H1 (cell line): Measurements from ENCODE around the gene ABCC4. TPM values are rescaled to one million over a fixed set of nuclear protein-coding genes. Genes with fewer than 3 reads are reported as not detected.

Experiments
- CTCF ChIA-PET: fragments of 300-600 bp; sonication (Branson Sonifier 250); formaldehyde crosslinking; loops from one replicate; lab custom pipeline; 2021; ENCODE audit not compliant: partially characterized antibody; lab: Charles Lee
- POLR2A ChIA-PET: fragments of 300-600 bp; sonication (Branson Sonifier 250); formaldehyde crosslinking; loops from one replicate; lab custom pipeline; 2021; ENCODE audit warnings: inconsistent platforms; ENCODE audit not compliant: partially characterized antibody; lab: Charles Lee
- DNase-seq, 2 experiments: peaks; one replicate each; pipeline versions ENCODE4 v3.0.0 to v3.0.0-alpha.2; 2010 to 2022; ENCODE audit warnings: low spot score in 2 of 2, low read depth in 1 of 2, mixed read lengths in 1 of 2
- FAIRE-seq: peaks from 2 replicates; lab custom pipeline; 2011; peaks lifted over from hg19 to GRCh38; lab: Jason Lieb, UNC
- H2AFZ ChIP-seq: 2 replicates; pipeline ENCODE4 v1.8.1; 2012; ENCODE audit warnings: low read length, inconsistent platforms
- H2AK5ac ChIP-seq: 2 replicates; pipeline ENCODE4 v1.6.1; 2013; ENCODE audit warnings: low read depth, low read length
- H2BK120ac ChIP-seq: replicated peaks from 2 replicates; pipeline ENCODE3; 2013; ENCODE audit warnings: low read depth, low read length, inconsistent platforms
- H2BK12ac ChIP-seq: 2 replicates; pipeline ENCODE4 v1.6.1; 2013; ENCODE audit warnings: low read depth, low read length
- H2BK15ac ChIP-seq: 2 replicates; pipeline ENCODE4 v1.6.1; 2013; ENCODE audit warnings: low read length
- H2BK20ac ChIP-seq: 2 replicates; pipeline ENCODE4 v1.6.1; 2013; ENCODE audit warnings: low read length
- H2BK5ac ChIP-seq: 2 replicates; pipeline ENCODE4 v1.6.1; 2013; ENCODE audit warnings: low read depth, low read length
- H3K14ac ChIP-seq: 2 replicates; pipeline ENCODE4 v1.6.1; 2013; ENCODE audit warnings: inconsistent platforms; ENCODE audit not compliant: insufficient read length
- H3K18ac ChIP-seq: 2 replicates; pipeline ENCODE4 v1.6.1; 2013; ENCODE audit warnings: low read length; ENCODE audit errors: extremely low read depth
- H3K23ac ChIP-seq: 2 replicates; pipeline ENCODE4 v1.6.1; 2013; ENCODE audit warnings: inconsistent platforms; ENCODE audit not compliant: insufficient read length
- H3K23me2 ChIP-seq: 2 replicates; pipeline ENCODE4 v1.6.1; 2013; ENCODE audit warnings: low read depth, low read length
- H3K27ac ChIP-seq: 2 replicates; pipeline ENCODE4 v1.6.1; 2011; ENCODE audit warnings: low read depth, low read length, inconsistent platforms
- H3K27me3 ChIP-seq, 4 experiments: replicated peaks in 1 of 4; 1 replicate in 1 of 4; 2 replicates in 3 of 4; pipeline versions ENCODE4 v1.6.1 to v1.8.1; 2011 to 2013; ENCODE audit warnings: low read length in 3 of 4, mild to moderate bottlenecking in 3 of 4, inconsistent platforms in 2 of 4, mixed read lengths in 2 of 4, moderate library complexity in 1 of 4; ENCODE audit not compliant: control insufficient read depth in 3 of 4, insufficient read depth in 3 of 4; ENCODE audit errors: extremely low read depth in 1 of 4
- H3K36me3 ChIP-seq, 4 experiments: 2 replicates each; pipeline versions ENCODE4 v1.6.1 to v1.8.1; 2011 to 2013; ENCODE audit warnings: mild to moderate bottlenecking in 4 of 4, low read length in 3 of 4, moderate library complexity in 2 of 4, control low read depth in 1 of 4, inconsistent platforms in 1 of 4; ENCODE audit not compliant: insufficient read depth in 4 of 4, control insufficient read depth in 2 of 4
- H3K4ac ChIP-seq: replicated peaks from 2 replicates; pipeline ENCODE3; 2013; ENCODE audit warnings: low read length, low read depth, mixed read lengths, inconsistent platforms; ENCODE audit not compliant: insufficient read length
- H3K4me1 ChIP-seq, 4 experiments: replicated peaks in 1 of 4; 1 replicate in 1 of 4; 2 replicates in 3 of 4; pipeline versions ENCODE4 v1.6.1 to v1.8.1; 2011 to 2013; ENCODE audit warnings: low read length in 3 of 4, inconsistent platforms in 2 of 4, mixed read lengths in 1 of 4; ENCODE audit not compliant: insufficient read depth in 4 of 4, control insufficient read depth in 3 of 4
- H3K4me2 ChIP-seq, 2 experiments: 2 replicates each; pipeline versions ENCODE4 v1.6.1 to v1.8.1; 2011 to 2013; ENCODE audit warnings: low read depth in 2 of 2, low read length in 2 of 2, control low read depth in 1 of 2, inconsistent platforms in 1 of 2, mild to moderate bottlenecking in 1 of 2; ENCODE audit not compliant: insufficient read depth in 1 of 2
- H3K4me3 ChIP-seq, 4 experiments: fragments of 200-600, 300-600 bp in 1 of 4; sonication (generic), shearing (Covaris generic), sonication (Bioruptor Twin) in 1 of 4; 2 replicates each; pipeline versions ENCODE4 v1.5.1 to v1.8.1; 2011 to 2016; ENCODE audit warnings: low read length in 4 of 4, low read depth in 3 of 4, control low read depth in 2 of 4, inconsistent platforms in 2 of 4, mild to moderate bottlenecking in 2 of 4, mixed read lengths in 1 of 4, moderate library complexity in 1 of 4; ENCODE audit not compliant: insufficient read depth in 2 of 4; ENCODE audit errors: extremely low read depth in 1 of 4
- H3K56ac ChIP-seq: replicated peaks from 2 replicates; pipeline ENCODE3; 2013; ENCODE audit warnings: low read depth, mild to moderate bottlenecking, mixed read lengths, low read length, inconsistent platforms; ENCODE audit not compliant: insufficient read length
- H3K79me1 ChIP-seq: 2 replicates; pipeline ENCODE4 v1.6.1; 2013; ENCODE audit warnings: low read depth, low read length, control low read depth
- H3K79me2 ChIP-seq, 2 experiments: 2 replicates each; pipeline versions ENCODE4 v1.6.1 to v1.8.1; 2012 to 2013; ENCODE audit warnings: low read length in 2 of 2, mild to moderate bottlenecking in 2 of 2, inconsistent platforms in 1 of 2; ENCODE audit not compliant: insufficient read depth in 2 of 2, control insufficient read depth in 1 of 2
- H3K9ac ChIP-seq, 4 experiments: replicated peaks in 1 of 4; 1 replicate in 1 of 4; 2 replicates in 3 of 4; pipeline versions ENCODE4 v1.6.1 to v1.8.1; 2011 to 2013; ENCODE audit warnings: low read depth in 3 of 4, low read length in 3 of 4, control low read depth in 2 of 4, mild to moderate bottlenecking in 2 of 4, moderate library complexity in 2 of 4, inconsistent platforms in 1 of 4; ENCODE audit errors: extremely low read depth in 1 of 4
- H3K9me3 ChIP-seq, 2 experiments: 2 replicates each; pipeline versions ENCODE4 v1.6.1 to v1.8.1; 2012 to 2013; ENCODE audit warnings: mild to moderate bottlenecking in 2 of 2, moderate library complexity in 2 of 2, control low read depth in 1 of 2, inconsistent platforms in 1 of 2, low read depth in 1 of 2, low read length in 1 of 2, mixed read lengths in 1 of 2; ENCODE audit not compliant: insufficient read depth in 2 of 2
- H4K20me1 ChIP-seq, 2 experiments: replicated peaks in 1 of 2; 2 replicates each; pipeline versions ENCODE3 to v1.8.1; 2011 to 2013; ENCODE audit warnings: inconsistent platforms in 2 of 2, low read length in 2 of 2, mild to moderate bottlenecking in 1 of 2; ENCODE audit not compliant: insufficient read depth in 2 of 2, control insufficient read depth in 1 of 2
- H4K5ac ChIP-seq: 2 replicates; pipeline ENCODE4 v1.6.1; 2013; ENCODE audit warnings: low read length, low read depth, mixed read lengths, inconsistent platforms; ENCODE audit not compliant: insufficient read length
- H4K8ac ChIP-seq: 2 replicates; pipeline ENCODE4 v1.8.0; 2013; ENCODE audit warnings: mild to moderate bottlenecking, moderate library complexity, low read length, inconsistent platforms; ENCODE audit not compliant: insufficient read depth; ENCODE audit errors: extremely low read depth
- H4K91ac ChIP-seq: replicated peaks from 2 replicates; pipeline ENCODE3; 2013; ENCODE audit warnings: low read length, mixed read lengths, inconsistent platforms; ENCODE audit not compliant: insufficient read length
- CREB1 ChIP-seq: IDR thresholded peaks from 2 replicates; pipeline ENCODE4 v1.6.1; 2012; ENCODE audit warnings: inconsistent platforms
- JUND ChIP-seq: IDR thresholded peaks from 2 replicates; pipeline ENCODE4 v1.6.1; 2011; ENCODE audit warnings: mild to moderate bottlenecking, improper control_type of control experiment, low read length
- MAX ChIP-seq: IDR thresholded peaks from 2 replicates; pipeline ENCODE4 v1.6.1; 2012; ENCODE audit warnings: inconsistent platforms
- RNF2 ChIP-seq: fragments of 200-900, 300-1000 bp; sonication (generic); IDR thresholded peaks from 2 replicates; pipeline ENCODE4 v1.7.1; 2016; ENCODE audit warnings: borderline replicate concordance, low read depth, mild to moderate bottlenecking, antibody characterized with exemption, low read length; ENCODE audit not compliant: poor library complexity, severe bottlenecking; ENCODE audit errors: missing control alignments
- SP1 ChIP-seq: IDR thresholded peaks from 2 replicates; pipeline ENCODE4 v1.6.1; 2011; ENCODE audit warnings: low read depth, low read length
- WGBS, 2 experiments: shearing (Covaris generic) in 1 of 2; methylation state at CpG; one replicate each; pipeline versions ENCODE4 v1.1.6 to v1.1.7; 2013 to 2015; ENCODE audit warnings: low lambda C conversion rate in 2 of 2, mixed read lengths in 2 of 2, inconsistent platforms in 1 of 2, low coverage in 1 of 2, missing lambda C conversion rate in 1 of 2; ENCODE audit not compliant: insufficient replicate concordance in 2 of 2, insufficient coverage in 1 of 2, insufficient read length in 1 of 2; ENCODE audit errors: extremely low coverage in 1 of 2, missing lambda C conversion rate in 1 of 2; 5-methylcytosine and 5-hydroxymethylcytosine counted together
- polyA plus RNA-seq, 7 experiments: library from polyadenylated mRNA; depleted of rRNA in 3 of 7; stranded (reverse) in 5 of 7; unstranded in 2 of 7; fragments of >200 nt in 5 of 7; fragments of 200-250 nt in 2 of 7; gene quantifications; 1 replicate in 5 of 7; 2 replicates in 1 of 7; 4 replicates in 1 of 7; pipeline versions ENCODE4 v1.2.1 to v1.2.3, GENCODE V29; 2011 to 2013; ENCODE audit warnings: missing spikeins in 2 of 7, mixed read lengths in 2 of 7
- total RNA-seq: library from RNA; stranded (reverse); fragmentation: NEBNext Ultra II Directional; extraction: Animal tissue kit (Norgen Biotek cat#: 25700); gene quantifications from 2 replicates; pipeline ENCODE4 v1.2.1, GENCODE V29; 2021
- TF ChIP-seq, protein P1 (sequence below), 3 experiments: IDR thresholded peaks; 1 replicate in 2 of 3; 2 replicates in 1 of 3; pipeline versions ENCODE4 v1.5.1 to v1.6.1; 2011; ENCODE audit warnings: low read length in 3 of 3, mild to moderate bottlenecking in 3 of 3, inconsistent platforms in 2 of 3, low read depth in 1 of 3, moderate library complexity in 1 of 3; ENCODE audit not compliant: insufficient read depth in 1 of 3; ENCODE audit errors: control extremely low read depth in 1 of 3
- TF ChIP-seq, protein P2 (sequence below): IDR thresholded peaks from 2 replicates; pipeline ENCODE4 v1.6.1; 2012; ENCODE audit warnings: inconsistent platforms

Gene ABCC4
- total and polyA plus RNA-seq, 2 of the 8 experiments (the other 6 are each of a cell fraction or from before 2014, with no cell fraction given): 4.0 to 14.1 TPM

DNA sequence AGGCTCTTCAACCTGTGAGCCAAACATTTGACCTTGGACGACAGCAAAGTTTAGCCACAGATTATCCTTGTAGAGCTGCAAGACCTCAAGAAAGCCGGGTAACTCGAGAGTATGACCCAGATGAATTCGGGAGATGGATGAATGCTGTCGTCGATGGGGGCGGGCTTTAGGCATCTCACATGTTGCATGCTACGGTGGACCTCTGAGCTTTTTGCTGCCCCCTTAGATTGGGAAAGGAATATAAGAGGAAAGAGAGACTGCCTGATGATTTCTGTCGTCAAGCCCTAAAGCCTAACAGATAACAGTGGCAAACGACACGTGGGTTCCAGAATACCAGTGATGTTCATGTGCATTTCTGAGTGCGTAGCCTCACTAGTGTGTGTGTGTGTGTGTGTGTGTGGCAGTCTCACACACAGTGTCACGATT lies 730 bp upstream of the ABCC4 start:
- peaks cover 4 to 27% (median 20%) of the 10 kb centered on the region in 4 experiments for H3K27me3 ChIP-seq
- no peaks in the 10 kb centered on the region for H3K79me1 ChIP-seq
- ChIA-PET CTCF (interaction anchor here (0.7 to 14.7 kb wide), 11 partner anchors 9 to 176 kb away, joined by 3 to 142 read pairs (median 4); no protein-coding TSS in a partner anchor), POLR2A (interaction anchor here (0.6 to 1.5 kb wide), 5 partner anchors 10 to 102 kb away, joined by 3 to 7 read pairs (median 3); no protein-coding TSS in a partner anchor)
- no peak overlapping the region for H3K4ac ChIP-seq
- DNase-seq (no peak), FAIRE-seq (no peak)
- no peak overlapping the region for H2BK20ac ChIP-seq
- 0 out of 2 replicates have a peak overlapping the region, but pooled peaks have one; percentile 24 for H3K18ac ChIP-seq
- H3K23ac ChIP-seq: no peak overlapping the region
- no peak overlapping the region for H2BK120ac ChIP-seq
- no peak overlapping the region for H3K14ac ChIP-seq
- H2BK12ac ChIP-seq: peak overlapping the region; percentile 68; the same call in 1 of the 2 replicates
- peak overlapping the region; percentile 52 for H4K91ac ChIP-seq
- peaks cover 0 to 3% of the 10 kb centered on the region in 2 experiments for H4K20me1 ChIP-seq
- no peaks in the 10 kb centered on the region for H3K36me3 ChIP-seq
- no peak overlapping the region for H3K9ac ChIP-seq
- H3K27ac ChIP-seq: no peak overlapping the region
- peak overlapping the region; percentile 94 for H2AFZ ChIP-seq
- no peak overlapping the region; the same call in 1 of the 2 replicates for H4K8ac ChIP-seq
- H3K23me2 ChIP-seq: peaks cover 11% of the 10 kb centered on the region; the same call in 1 of the 2 replicates
- H3K4me1 ChIP-seq: peaks cover 0 to 4% (median 0%) of the 10 kb centered on the region in 4 experiments; a peak in 3 of 7 replicates
- no peak overlapping the region for H4K5ac ChIP-seq
- H3K4me3 ChIP-seq: peak overlapping the region; percentile 56 to 92 (median 64); a peak in 6 of 8 replicates
- H3K4me2 ChIP-seq: peak overlapping the region; percentile 82 to 92
- WGBS, 2 experiments: 28% methylated on average over 13 of the region's 13 CpGs; no CpG with 5 or more reads in 1 of the 2 experiments
- H2BK15ac ChIP-seq: no peak overlapping the region; the same call in 1 of the 2 replicates
- H3K79me2 ChIP-seq: no peaks in the 10 kb centered on the region
- no peak for TF ChIP-seq CREB1
- TF ChIP-seq, protein P1, sequence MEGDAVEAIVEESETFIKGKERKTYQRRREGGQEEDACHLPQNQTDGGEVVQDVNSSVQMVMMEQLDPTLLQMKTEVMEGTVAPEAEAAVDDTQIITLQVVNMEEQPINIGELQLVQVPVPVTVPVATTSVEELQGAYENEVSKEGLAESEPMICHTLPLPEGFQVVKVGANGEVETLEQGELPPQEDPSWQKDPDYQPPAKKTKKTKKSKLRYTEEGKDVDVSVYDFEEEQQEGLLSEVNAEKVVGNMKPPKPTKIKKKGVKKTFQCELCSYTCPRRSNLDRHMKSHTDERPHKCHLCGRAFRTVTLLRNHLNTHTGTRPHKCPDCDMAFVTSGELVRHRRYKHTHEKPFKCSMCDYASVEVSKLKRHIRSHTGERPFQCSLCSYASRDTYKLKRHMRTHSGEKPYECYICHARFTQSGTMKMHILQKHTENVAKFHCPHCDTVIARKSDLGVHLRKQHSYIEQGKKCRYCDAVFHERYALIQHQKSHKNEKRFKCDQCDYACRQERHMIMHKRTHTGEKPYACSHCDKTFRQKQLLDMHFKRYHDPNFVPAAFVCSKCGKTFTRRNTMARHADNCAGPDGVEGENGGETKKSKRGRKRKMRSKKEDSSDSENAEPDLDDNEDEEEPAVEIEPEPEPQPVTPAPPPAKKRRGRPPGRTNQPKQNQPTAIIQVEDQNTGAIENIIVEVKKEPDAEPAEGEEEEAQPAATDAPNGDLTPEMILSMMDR (IDR thresholded peaks at IDR 0.05; ENCODE audit: control extremely low read depth in 1 of 3, insufficient read depth in 1 of 3, low read depth in 1 of 3, low read length in 3 of 3): peak in 1 of 3 experiments; percentile 10; a peak in 1 of 4 replicates
- TF ChIP-seq MAX: peak; percentile 89
- TF ChIP-seq, protein P2, sequence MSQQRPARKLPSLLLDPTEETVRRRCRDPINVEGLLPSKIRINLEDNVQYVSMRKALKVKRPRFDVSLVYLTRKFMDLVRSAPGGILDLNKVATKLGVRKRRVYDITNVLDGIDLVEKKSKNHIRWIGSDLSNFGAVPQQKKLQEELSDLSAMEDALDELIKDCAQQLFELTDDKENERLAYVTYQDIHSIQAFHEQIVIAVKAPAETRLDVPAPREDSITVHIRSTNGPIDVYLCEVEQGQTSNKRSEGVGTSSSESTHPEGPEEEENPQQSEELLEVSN: peak; percentile 90
- TF ChIP-seq RNF2: peak; percentile 13
- 0 out of 2 replicates have a peak, but pooled peaks have one; percentile 28 for TF ChIP-seq SP1
- TF ChIP-seq JUND: no peak
- H2BK5ac ChIP-seq: no peak overlapping the region; the same call in 1 of the 2 replicates
- H2AK5ac ChIP-seq: no peak overlapping the region
- no peak overlapping the region for H3K56ac ChIP-seq
- no peaks in the 10 kb centered on the region for H3K9me3 ChIP-seq
